DND-41 (cell line): Measurements from ENCODE around the gene FBLN5.

Experiments
- ATAC-seq: fragments of 200-7000 bp; cut with Tn5 transposase; 3 replicates; pipeline ENCODE4 v1.9.1; 2021; ENCODE audit warnings: low read depth; ENCODE audit not compliant: insufficient read depth
- DNase-seq: peaks from one replicate; pipeline ENCODE4 v3.0.0-alpha.2; 2020
- H2AFZ ChIP-seq: 2 replicates; pipeline ENCODE4 v1.6.0; 2012; ENCODE audit warnings: low read depth, low read length
- H3K27ac ChIP-seq: 2 replicates; pipeline ENCODE4 v1.5.1; 2012; ENCODE audit warnings: low read length, inconsistent platforms
- H3K27me3 ChIP-seq: fragments of 200-600 bp; sonication (generic); 2 replicates; pipeline ENCODE4 v1.6.0; 2012; ENCODE audit warnings: low read length, mild to moderate bottlenecking, inconsistent platforms; ENCODE audit not compliant: insufficient read depth, poor library complexity
- H3K36me3 ChIP-seq: 2 replicates; pipeline ENCODE4 v1.5.1; 2012; ENCODE audit warnings: low read length, inconsistent platforms; ENCODE audit not compliant: insufficient read depth
- H3K4me1 ChIP-seq: 2 replicates; pipeline ENCODE4 v1.5.1; 2012; ENCODE audit warnings: mild to moderate bottlenecking, low read length; ENCODE audit not compliant: insufficient read depth
- H3K4me2 ChIP-seq: 2 replicates; pipeline ENCODE4 v1.6.0; 2012; ENCODE audit warnings: mild to moderate bottlenecking, moderate library complexity, low read length, inconsistent platforms; ENCODE audit not compliant: insufficient read depth
- H3K4me3 ChIP-seq, 2 experiments: fragments of 200-600 bp in 1 of 2; shearing (Covaris generic) in 1 of 2; 2 replicates each; pipeline ENCODE4 v1.5.1; 2012 to 2016; ENCODE audit warnings: inconsistent platforms in 2 of 2, low read length in 2 of 2, mild to moderate bottlenecking in 2 of 2, low read depth in 1 of 2, moderate library complexity in 1 of 2
- H3K79me2 ChIP-seq: 2 replicates; pipeline ENCODE4 v1.6.0; 2012; ENCODE audit warnings: low read length, inconsistent platforms; ENCODE audit not compliant: insufficient read depth
- H3K9ac ChIP-seq: 2 replicates; pipeline ENCODE4 v1.6.0; 2012; ENCODE audit warnings: low read depth, mild to moderate bottlenecking, inconsistent platforms, low read length, moderate library complexity
- H3K9me3 ChIP-seq: 2 replicates; pipeline ENCODE4 v1.5.1; 2012; ENCODE audit warnings: low read length, moderate library complexity, mild to moderate bottlenecking, inconsistent platforms; ENCODE audit not compliant: insufficient read depth, severe bottlenecking
- H4K20me1 ChIP-seq: 2 replicates; pipeline ENCODE4 v1.6.0; 2012; ENCODE audit warnings: low read length; ENCODE audit not compliant: insufficient read depth
- CTCF ChIP-seq: IDR thresholded peaks from 2 replicates; pipeline ENCODE4 v1.5.1; 2012; ENCODE audit warnings: borderline replicate concordance, low read length, moderate library complexity, mild to moderate bottlenecking; ENCODE audit not compliant: poor library complexity, severe bottlenecking; ENCODE audit errors: extremely low read depth
- EZH2 ChIP-seq: IDR thresholded peaks from 3 replicates; pipeline ENCODE4 v1.6.1; 2012; ENCODE audit warnings: borderline replicate concordance, low read depth, mild to moderate bottlenecking, moderate library complexity, low read length, inconsistent platforms; ENCODE audit not compliant: severe bottlenecking

The FBLN5 gene

GRCh38 chr14:91835920-91836843, 111.3 kb downstream of the FBLN5 start:
- H3K4me3 ChIP-seq: no peak overlapping the region
- H3K4me2 ChIP-seq: no peak overlapping the region

DNA sequence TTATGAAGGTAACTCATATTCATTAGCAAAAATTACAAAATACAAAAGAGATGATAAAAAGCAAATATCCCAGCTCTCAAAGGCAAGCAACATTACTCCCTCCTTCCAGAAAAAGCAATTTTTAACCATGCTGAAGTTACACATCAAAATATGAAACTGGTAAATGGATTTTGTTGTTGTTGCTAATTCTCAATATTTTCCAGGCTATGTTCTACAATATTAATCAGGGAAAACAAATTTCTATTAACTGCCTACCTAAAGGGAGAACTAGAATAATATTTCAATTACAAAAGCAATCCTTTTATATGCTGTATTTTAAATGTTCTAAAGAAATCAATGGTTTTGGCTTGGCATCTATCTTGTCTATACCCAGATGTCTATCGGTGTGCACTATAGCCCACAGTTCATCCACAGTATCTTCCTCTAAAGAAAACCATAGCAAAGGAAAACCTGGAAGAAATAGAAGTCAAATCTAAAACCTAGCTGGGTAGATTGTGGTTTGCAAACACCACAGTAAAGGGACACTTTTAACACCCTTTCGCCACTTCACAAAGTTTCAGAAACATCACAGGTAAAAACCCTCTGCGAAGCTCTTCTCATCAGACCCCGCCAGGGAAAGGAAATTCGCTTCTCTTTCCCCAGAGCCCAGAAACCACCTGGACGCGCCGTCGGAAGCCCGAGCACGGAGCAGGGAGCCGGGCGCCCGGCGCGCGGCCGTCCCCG, 112.1 kb downstream of the FBLN5 start:
- Histone ChIP-seq H3K4me3 (no peak overlapping the region), H3K4me2 (no peak overlapping the region)

More at GRCh38 chr14:91835920-91836843, 111.3 kb downstream of the FBLN5 start:
- Histone ChIP-seq H3K79me2 (no peaks in the 10 kb centered on the region), H3K4me1 (no peaks in the 10 kb centered on the region), H2AFZ (no peak overlapping the region), H3K27me3 (no peaks in the 10 kb centered on the region), H4K20me1 (no peaks in the 10 kb centered on the region), H3K9ac (no peak overlapping the region), H3K9me3 (no peaks in the 10 kb centered on the region), H3K36me3 (no peaks in the 10 kb centered on the region), H3K27ac (no peak overlapping the region)
- no peak for DNase-seq
- ATAC-seq: no peak
- TF ChIP-seq EZH2: no peak
- no peak for TF ChIP-seq CTCF

DNA sequence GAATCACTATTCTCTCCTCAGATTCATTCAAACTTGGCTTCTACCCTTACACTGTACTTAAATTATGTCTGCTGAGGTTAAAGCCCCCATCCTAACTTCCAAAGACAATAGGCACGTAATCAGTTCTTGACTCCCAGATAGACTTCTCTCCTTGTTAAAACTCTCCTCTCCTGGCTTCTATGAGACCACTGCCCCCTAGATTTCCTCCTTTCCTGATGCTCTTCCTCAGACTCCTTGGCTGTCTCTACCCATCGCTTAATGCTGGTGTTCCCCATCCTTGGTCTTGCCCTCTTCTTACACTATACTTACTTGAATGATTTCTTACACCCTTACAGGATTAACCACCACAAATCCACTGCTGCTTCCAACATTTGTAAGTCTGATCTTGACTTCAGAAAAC, 112.9 kb downstream of the FBLN5 start:
- no peaks in the 10 kb centered on the region for H3K9me3 ChIP-seq
- no peaks in the 10 kb centered on the region for H3K79me2 ChIP-seq
- DNase-seq: no peak
- no peak overlapping the region for H3K4me2 ChIP-seq
- no peak overlapping the region for H3K4me3 ChIP-seq
- H3K36me3 ChIP-seq: no peaks in the 10 kb centered on the region
- TF ChIP-seq CTCF (no peak), EZH2 (no peak)
- H3K9ac ChIP-seq: no peak overlapping the region
- H4K20me1 ChIP-seq: no peaks in the 10 kb centered on the region
- no peak for ATAC-seq
- H3K27ac ChIP-seq: no peak overlapping the region
- no peaks in the 10 kb centered on the region for H3K27me3 ChIP-seq
- H2AFZ ChIP-seq: no peak overlapping the region
- peaks cover 6% of the 10 kb centered on the region for H3K4me1 ChIP-seq

More for the DNA sequence above, 112.1 kb downstream of the FBLN5 start:
- no peak overlapping the region for H2AFZ ChIP-seq
- H3K9ac ChIP-seq: no peak overlapping the region
- H3K4me1 ChIP-seq: no peaks in the 10 kb centered on the region
- no peaks in the 10 kb centered on the region for H3K79me2 ChIP-seq
- H3K36me3 ChIP-seq: no peaks in the 10 kb centered on the region
- no peaks in the 10 kb centered on the region for H3K9me3 ChIP-seq
- peak; percentile 64 for ATAC-seq
- no peak for TF ChIP-seq CTCF
- TF ChIP-seq EZH2: no peak
- H3K27ac ChIP-seq: no peak overlapping the region
- H4K20me1 ChIP-seq: no peaks in the 10 kb centered on the region
- no peaks in the 10 kb centered on the region for H3K27me3 ChIP-seq
- no peak for DNase-seq
